GM21529 (cell line): ENCODE data around the gene REXO1.
"Not testable (repeated sequence)": the region's sequence is repeated elsewhere in the genome, so short reads cannot be mapped to it uniquely, and the experiment has no call there.

ENCODE experiments used
- ATAC-seq: cut with Tn5 transposase; IDR thresholded peaks from one replicate; pipeline ENCODE4 v1.9.1; 2021; ENCODE audit not compliant: unreplicated experiment

Gene REXO1

DNA sequence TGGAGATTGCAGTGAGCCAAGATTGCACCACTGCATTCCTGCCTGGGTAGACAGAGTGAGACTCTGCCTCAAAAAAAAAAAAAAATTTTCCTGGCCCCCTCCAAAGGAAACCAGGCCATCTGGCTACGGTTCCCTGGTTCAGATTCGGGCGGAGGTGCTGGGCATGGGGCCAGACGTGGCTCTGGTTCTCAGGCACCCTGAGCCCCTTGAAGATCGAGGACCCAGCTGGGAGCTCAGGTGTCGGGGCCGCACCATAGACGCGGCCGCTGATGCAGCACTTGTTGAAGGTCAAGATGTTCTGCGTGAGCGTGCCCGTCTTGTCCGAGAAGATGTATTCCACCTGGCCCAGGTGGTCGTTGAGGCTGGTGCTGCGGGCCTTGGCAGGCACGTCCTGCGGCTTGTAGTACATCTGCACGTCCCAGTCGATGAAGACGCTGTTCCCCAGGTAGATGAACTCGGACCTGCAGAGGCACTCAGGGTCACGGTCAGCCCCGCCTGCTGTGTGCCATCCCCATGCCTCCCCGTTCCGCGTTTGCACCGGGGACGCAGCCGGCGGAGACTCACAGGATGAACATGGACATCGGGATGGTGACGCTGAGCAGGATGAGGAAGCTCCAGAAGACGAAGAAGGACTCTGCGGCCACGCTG lies 48.5 kb downstream of the REXO1 start:
- no peak for ATAC-seq

DNA sequence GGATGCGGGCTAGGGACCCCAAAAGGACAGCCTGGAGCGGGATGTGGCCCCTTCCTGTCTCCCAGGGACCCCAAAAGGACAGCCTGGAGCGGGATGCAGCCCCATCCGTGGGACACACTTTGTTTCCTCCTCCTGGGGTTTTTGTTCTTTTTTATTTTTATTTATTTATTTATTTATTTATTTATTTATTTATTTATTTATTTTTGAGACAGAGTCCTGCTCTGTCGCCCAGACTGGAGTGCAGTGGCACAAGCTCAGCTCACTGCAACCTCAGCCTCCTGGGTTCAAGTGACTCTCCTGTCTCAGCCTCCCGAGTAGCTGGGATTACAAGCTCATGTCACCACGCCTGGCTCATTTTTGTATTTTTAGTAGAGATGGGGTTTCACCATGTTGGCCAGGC lies 51.0 kb downstream of the REXO1 start:
- ATAC-seq = not testable (repeated sequence)

DNA sequence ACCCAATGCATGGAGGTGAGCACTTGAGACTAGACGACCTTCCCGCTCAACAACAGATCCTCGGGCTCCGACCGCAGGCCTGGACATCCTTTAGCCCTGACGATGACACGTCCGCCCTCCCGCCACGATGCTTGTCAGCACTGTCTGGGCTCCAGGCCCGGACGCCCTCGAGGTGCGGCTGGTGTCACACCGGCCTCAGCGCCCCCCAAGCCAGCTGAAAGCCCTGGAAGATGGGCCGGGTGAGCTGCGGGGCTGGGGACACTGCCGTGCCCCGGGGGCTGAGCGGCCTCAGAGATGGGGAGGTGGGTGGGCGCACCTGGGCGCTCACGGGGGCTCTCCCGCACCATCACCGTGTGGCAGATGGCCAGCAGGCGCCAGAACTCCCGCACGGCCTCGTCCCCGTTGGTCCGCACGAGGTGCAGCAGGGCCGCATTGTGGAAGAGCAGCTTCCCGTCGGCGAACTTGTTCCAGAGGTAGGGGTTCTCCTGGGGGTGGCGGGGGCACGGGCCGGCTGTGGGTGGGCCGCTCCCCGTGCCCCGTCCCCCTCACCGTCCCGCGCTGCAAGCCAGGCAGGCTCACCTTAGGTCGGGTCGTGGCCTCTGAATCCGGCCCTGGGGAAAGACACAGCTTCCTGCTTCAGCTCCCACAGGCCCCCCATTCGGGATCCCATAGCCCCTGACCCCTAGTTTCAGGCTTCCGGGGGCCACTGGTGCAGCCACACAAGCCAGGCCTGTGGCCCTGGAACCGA lies 51.7 kb downstream of the REXO1 start:
- no peak for ATAC-seq

DNA sequence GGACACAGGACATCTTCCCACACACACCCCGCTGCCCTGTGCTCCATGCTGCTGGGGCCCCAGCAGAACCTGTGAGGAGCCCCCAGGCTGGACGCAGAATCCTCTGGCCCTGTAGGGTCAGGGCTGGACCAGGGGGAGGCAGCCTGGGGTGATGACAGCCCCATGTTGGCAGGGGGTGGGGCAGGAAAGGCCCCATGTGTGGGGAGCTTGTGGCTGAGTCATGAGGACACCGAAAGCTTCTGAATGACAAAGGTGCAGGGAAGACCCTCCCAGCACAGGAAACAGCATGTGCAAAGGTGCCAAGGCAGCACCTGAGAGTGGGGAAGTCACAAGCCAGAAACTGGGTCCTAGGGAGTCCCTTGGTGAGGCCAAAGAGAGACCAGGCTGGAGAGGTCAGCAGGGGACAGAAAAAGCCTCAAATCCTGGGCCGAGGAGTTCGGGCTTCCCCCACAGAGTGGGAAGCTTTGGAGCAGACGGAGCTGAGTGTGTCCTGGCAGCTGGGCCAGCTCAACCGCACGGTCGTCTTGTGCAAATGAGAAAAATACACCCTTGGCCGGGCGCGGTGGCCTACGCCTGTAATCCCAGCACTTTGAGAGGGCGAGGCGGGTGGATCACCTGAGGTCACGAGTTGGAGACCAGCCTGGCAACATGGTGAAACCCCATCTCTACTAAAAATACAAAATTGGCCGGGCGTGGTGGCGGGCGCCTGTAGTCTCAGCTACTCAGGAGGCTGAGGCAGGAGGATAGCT lies 53.7 kb downstream of the REXO1 start:
- no peak for ATAC-seq

GRCh38 chr19:1791879-1792278 lies 56.4 kb downstream of the REXO1 start:
- ATAC-seq = no peak

DNA sequence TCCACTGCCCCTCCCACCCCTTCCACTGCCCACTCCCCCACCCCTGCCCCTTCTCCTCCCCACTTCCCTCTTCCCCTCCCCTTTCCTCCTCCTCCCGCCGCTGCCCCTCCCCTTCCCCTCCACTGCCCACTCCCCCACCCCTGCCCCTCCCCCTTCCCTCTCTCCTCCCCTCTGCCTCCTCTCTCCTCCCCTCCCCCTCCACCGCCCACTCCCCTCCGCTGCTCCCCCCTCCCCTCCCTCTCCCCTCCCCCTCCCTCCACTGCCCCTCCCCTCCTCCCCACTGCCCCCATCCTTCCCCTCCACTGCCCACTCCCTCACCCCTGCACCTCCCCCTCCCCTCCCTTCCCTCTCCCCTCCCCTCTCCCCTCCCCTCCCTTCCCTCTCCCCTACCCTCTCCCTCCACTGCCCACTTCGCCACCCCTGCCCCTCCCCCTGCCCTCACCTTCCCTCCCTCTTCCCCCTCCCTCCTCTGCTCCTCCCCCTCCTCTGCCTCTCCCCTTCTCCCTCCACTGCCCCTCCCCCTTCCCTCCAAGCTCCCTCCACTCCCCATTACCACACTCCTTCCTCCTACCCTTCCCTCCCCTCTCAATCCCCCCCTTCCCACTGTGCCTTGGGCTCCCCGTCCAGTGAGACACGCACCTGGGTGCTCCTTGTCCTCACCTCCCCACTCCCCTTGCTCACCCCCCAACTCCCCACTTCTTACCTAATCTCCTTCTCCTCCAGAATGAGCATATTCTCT lies 58.1 kb downstream of the REXO1 start:
- no peak for ATAC-seq

- ATAC-seq = no peak
These were observed 58.8 kb downstream of the REXO1 start for GRCh38 chr19:1789261-1790041.

DNA sequence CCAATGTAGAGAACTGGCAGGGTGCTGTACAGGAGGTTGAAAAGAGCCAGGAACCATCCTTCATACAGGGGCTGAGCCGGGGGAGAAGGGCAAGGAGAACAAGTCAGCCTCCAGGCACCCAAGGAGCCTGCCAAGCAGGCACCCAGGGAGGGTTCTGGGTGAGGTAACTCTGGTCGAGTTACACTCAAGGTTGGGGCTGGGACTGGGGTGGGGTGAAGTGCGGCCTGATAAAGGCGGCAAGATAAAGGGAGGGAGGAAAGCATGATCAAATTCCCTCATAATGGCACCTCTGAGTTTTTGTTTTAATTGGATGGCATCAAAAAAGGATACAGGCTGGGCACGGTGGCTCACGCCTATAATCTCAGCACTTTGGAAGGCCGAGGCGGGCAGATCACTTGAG lies 61.2 kb downstream of the REXO1 start:
- ATAC-seq = no peak

GRCh38 chr19:1786668-1787067 lies 61.6 kb downstream of the REXO1 start:
- ATAC-seq = no peak

- no peak for ATAC-seq
These were observed 63.0 kb downstream of the REXO1 start for GRCh38 chr19:1785310-1785709.

DNA sequence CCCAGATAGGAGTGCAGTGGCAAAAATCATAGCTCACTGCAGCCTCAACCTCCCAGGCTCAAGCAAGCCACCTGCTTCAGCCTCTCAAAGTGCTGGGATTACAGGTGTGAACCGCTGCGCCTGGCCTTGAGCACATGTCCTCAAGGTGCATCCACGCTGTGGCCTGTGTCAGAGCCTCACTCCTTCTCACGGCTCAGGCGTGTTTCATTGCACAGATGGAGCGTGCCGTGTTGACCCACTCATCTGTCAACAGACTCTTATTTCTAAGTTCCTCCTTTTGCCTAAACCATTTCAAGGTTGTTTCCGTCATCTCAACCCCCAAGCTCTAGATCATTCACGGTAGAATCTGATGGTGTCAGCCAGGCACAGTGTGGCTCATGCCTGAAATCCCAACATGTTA lies 64.4 kb downstream of the REXO1 start:
- no peak for ATAC-seq

DNA sequence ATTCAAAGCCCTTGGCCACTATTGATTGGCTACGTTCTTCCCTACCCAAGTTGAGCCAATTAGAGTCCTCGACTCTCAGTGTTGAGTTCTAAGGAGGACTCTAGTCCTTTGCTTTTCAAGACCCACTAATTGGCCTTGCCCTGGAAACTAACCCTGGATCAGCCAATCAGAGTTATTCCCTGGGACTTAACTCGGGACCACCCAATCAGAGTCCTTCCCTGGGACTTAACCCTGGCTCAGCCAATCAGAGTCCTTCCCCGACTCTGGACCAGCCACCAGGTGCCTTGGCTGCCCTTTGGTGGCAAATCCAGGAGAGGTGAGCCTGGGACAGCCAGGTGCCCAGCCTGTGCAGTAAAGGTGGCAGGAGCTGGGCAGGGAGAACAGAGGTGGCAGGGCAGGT lies 64.9 kb downstream of the REXO1 start:
- no peak for ATAC-seq

DNA sequence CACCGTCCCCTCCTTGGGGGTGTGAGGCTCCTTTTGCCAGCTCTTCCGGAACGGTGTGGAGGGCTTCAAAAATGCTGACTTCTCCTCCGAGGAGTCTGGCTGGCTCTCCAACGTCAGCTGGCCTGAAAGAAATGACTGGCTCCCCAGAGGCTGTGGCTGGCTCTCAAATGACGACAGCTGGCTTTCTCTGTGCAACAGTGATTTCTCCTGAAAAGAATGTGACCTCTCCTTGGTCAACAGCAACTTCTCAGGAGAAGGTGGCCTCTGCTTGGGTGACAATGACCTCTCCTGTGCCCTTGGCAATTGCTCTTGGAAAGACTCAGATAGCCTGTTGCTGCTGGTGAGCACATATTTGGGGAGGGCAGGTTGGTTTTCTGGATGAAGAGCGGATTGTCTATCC lies 65.8 kb downstream of the REXO1 start:
- no peak for ATAC-seq

DNA sequence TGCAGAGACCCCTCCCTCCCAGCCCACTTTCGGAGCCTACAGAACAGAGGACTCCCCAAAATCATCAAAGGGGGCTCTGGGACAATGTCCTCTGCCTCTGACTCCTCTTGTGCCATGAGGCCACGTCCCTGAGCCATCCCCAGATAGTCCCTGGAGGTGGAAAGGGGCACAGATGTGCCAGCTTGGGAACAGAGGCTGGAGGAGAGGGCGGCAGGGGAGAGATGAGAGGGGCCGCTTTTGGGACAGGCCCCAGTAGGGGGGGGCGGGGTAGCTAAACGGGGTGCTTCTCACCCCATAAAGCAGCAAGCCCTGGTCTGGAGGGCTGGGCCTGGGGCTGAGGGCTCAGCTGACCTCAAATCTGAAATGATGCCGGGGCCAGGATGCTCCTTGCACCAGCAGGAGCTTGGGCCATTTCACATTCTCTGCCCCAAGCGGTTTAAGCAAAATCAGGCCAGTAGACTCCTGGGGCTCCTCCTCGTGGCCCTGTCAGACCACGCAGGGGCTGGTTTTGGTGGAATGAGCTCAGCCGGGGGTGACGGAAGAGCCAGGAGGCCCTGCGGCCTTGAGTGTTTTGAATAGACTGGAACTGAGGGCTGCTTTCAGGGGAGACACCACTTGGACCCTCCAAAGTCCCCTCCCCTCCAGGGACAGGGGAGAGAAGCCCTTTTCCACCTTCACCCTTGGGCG lies 67.9 kb downstream of the REXO1 start:
- ATAC-seq = no peak

GRCh38 chr19:1779574-1779973 lies 68.7 kb downstream of the REXO1 start:
- no peak for ATAC-seq

GRCh38 chr19:1777149-1777548 lies 71.1 kb downstream of the REXO1 start:
- ATAC-seq = no peak

- no peak for ATAC-seq
These were observed 71.6 kb downstream of the REXO1 start for GRCh38 chr19:1776606-1777147.

DNA sequence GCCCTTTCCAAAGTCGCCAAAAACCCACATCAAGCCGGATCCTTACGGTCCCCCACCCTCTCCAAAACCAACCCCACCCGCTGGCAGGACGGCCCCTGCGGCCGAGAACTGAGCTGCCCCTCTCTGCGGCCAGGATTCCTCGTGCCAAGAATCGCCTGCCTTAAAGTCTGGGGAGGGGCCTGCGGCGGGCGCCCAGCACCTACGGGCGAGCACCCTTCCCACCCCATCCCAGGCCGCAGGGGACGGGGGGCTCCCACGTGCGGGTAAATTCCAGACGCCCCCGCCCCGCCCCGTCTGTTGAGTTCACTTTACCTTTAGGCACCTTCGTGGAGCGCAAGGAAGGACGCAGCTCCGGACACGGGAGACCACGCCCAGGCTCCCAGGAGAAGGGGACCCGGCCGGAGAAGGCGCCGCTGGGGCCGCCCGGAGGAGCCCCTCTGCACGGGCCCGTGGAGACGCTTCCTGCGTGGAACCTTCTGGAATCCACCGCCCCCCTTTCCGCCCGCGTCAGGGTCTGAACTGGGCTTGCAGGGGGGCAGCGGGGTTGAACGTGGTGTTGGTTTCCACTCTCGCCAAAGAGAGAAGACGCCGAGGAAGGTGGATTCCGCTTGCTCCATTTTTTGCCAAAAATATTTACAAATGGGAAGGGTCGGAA lies 72.2 kb downstream of the REXO1 start:
- no peak for ATAC-seq
